ENCODE measurements around the gene PRR16.
"Not testable (repeated sequence)": the region's sequence is repeated elsewhere in the genome, so short reads cannot be mapped to it uniquely, and the experiment has no call there.

The PRR16 gene

DNA sequence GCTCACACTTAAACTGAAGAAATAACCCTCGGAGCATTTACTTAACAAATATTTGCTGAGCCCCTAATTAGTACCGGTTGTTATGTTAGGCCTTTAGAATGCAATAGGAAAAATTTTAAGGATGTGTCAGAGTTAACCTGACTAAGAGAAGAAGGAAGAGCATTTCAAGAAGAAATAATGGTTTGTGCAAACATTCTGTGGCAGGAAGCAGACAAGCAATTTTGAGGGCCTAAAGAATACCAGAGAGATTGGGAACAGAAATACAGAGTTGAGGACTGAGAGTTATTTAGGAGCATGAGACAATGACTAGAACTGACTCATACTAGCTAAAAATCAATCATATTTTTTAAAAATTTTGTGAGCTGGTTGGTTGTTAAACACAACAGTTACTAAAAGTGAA is 218.8 kb downstream of the PRR16 start:
- no peak for DNase-seq

DNA sequence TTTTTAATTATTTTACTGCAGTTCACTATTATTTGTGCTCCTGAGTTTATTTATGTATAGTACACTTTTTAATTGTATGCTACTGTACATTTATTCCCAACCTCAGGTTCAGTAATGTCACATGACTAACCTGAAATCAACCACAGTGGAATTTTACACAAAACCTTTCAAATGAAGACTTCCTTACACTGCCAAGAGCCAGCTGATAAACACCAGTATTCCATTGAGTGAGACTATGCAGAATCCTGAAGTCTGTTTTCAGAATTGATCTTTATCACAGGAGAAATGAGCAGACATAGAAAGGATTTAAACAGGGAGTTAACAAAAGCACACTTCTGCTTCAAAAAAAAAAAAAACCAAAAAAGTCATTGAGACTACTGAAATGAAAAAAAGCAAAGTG is 219.5 kb downstream of the PRR16 start:
- no peak for DNase-seq

DNA sequence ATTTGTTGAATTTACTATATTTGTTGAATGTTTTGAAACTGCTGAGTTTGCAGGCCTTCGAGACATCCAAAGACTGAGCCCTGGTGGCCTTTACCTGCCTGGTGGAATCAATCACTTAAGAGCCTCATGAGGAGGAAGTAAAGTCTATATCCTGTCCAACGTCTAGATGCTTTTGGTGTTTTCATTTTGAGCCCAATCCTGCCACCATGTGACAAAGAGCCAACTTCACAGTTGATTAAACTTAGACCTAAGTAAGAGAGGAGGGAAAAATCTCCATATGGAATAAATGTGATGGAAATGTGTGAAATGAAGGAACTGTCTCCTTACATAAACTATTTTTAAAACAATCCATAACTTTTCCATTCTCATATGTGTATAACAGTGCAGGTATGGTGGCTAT is 220.1 kb downstream of the PRR16 start:
- no peak for DNase-seq

- no peak for DNase-seq
These were observed 220.8 kb downstream of the PRR16 start for GRCh38 chr5:120684749-120685415.

DNA sequence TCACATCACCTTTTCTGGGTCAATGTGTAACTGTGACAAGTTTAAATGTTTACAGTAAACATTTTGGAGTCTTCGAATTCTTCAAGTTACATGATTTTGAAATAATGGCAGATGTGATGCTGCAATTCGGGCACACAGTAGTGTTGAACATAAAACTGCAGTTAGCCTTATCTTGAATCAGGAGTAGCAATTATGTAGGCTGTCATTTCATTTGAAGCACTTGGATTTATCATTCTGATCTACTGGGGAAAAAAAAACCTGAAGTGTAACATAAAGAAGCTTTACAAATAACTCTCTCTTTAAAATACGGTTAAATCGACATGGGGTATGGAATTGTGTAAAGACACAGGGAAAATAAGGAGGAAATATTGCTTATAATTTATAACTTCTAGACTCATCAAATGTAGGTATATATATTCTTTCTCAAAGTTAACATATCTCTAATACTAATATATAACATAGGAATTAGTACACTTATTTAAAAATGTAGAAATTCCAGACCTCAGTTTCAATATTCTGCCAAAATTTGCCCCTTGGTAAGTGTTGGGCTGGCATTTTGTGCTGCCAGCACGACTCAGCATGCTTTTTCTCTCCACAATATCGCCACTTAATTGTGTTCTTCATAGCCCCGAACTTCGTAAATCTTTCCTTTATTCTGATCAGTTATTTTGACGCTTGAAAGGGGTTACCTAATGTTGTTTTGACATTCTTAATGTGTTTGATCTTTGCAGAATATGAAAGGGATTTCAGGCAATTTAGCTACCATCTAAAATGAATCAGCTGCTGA is 226.7 kb downstream of the PRR16 start:
- no peak for DNase-seq

GRCh38 chr5:120692325-120692724 is 228.2 kb downstream of the PRR16 start:
- no peak for DNase-seq

GRCh38 chr5:120695368-120695880 is 231.3 kb downstream of the PRR16 start:
- DNase-seq = no peak

- DNase-seq = no peak
These were observed 233.0 kb downstream of the PRR16 start for GRCh38 chr5:120697147-120697546.

DNA sequence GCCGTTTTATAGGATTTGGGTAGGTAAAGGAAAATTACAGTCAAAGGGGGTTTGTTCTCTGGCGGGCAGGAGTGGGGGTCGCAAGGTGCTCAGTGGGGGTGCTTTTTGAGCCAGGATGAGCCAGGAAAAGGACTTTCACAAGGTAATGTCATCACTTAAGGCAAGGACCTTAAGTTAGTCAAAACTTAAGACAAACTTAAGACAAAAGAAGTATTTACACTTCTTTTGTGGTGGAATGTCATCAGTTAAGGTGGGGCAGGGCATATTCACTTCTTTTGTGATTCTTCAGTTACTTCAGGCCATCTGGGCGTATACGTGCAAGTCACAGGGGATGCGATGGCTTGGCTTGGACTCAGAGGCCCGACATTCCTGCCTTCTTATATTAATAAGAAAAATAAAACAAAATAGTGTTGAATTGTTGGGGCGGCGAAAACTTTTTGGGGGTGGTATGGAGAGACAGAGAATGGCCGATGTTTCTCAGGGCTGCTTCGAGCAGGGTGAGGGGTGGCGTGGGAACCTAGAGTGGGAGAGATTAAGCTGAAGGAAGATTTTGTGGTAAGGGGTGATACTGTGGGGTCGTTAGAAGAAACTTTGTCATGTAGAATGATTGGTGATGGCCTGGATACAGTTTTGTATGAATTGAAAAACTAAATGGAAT is 233.7 kb downstream of the PRR16 start:
- not testable (repeated sequence) for DNase-seq

- not testable (repeated sequence) for DNase-seq
These were observed 236.6 kb downstream of the PRR16 start for GRCh38 chr5:120700653-120701052.

DNA sequence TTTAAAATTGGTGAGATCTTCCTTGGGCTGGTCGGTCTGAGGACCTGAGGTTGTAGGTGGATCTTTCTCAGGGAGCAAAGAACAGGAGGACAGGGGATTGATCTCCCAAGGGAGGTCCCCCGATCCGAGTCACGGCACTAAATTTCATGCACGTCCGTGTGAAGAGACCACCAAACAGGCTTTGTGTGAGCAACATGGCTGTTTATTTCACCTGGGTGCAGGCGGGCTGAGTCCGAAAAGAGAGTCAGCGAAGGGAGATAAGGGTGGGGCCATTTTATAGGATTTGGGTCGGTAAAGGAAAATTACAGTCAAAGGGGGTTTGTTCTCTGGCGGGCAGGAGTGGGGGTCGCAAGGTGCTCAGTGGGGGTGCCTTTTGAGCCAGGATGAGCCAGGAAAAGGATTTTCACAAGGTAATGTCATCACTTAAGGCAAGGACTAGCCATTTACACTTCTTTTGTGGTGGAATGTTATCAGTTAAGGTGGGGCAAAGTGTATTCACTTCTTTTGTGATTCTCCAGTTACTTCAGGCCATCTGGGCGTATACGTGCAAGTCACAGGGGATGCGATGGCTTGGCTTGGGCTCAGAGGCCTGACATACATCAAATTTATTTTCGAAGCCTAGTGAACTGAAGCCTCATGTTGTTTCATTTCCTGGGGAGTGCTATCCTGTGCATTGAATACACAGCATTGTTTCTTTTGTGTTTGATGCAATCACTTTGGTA is 238.9 kb downstream of the PRR16 start:
- not testable (repeated sequence) for DNase-seq

GRCh38 chr5:120703918-120704587 is 240.0 kb downstream of the PRR16 start:
- DNase-seq = no peak

- DNase-seq = no peak
These were observed 242.8 kb downstream of the PRR16 start for GRCh38 chr5:120706877-120707276.

DNA sequence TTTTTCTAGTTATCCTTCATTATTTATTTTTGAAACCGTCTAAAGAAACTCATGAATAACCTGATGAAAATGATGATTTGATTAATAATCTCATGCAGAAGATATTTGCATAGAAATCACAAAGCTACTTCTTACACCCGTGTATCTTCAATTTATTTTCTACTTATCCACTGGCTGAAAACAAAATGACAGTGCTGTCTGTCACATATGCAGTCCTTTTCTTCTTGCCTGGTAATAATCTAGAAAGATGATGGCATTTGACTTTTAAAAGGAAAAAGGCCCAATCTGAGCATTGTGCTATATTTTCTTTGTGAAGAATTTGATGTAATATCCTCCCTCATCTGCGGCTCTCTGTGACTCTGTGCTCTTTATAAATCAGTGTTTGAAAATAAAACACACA is 253.3 kb downstream of the PRR16 start:
- DNase-seq = no peak

DNA sequence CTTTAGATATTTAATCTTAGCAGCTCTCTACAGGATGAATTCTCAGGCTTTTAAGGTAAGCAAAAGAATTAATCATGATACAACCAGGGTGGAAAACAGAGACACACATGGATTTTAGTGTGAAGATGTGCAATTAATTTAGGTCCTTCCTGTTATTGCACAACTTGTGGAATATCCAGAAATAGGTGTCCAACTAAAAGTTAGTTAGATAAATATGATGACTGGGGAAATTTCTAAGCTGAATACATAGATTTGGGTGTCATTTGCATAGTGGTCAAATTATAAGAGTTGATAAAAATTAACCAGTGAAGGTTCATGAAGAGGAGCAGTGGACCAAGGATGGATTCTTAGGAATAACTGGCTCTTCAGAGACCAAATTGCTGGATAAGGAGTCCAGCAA is 266.1 kb downstream of the PRR16 start:
- DNase-seq = no peak

DNA sequence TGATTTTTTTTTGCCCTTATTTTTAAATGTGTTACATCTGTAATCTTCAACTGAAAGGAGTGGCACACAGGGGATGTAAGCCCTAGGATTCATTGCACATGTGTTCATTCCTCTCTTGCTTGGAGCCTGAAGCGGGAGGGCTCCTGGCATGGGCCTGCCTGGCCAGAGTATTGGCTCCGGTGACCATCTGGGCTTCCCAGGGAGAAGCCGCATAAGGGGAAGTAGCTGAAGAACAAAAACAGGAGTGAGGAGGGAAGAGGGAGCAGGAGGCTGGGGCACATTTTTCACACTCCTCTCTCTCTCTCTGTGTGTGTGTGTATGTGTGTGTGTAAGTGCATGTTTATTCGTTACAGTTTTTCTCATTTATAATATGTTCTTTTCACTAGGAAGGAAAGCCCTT is 269.9 kb downstream of the PRR16 start:
- DNase-seq = no peak

GRCh38 chr5:120735076-120735475 is 271.0 kb downstream of the PRR16 start:
- DNase-seq = no peak

Measured in NCI-H748 treated with DMSO at 0.1 percent for 48 hours (cell line).